ENCODE results near the gene LGI2. TPM values are rescaled to one million over a fixed set of nuclear protein-coding genes. Genes with fewer than 3 reads are reported as not detected.

Gene LGI2
- total RNA-seq, 1 experiment from 2014 or later, result not detected

DNA sequence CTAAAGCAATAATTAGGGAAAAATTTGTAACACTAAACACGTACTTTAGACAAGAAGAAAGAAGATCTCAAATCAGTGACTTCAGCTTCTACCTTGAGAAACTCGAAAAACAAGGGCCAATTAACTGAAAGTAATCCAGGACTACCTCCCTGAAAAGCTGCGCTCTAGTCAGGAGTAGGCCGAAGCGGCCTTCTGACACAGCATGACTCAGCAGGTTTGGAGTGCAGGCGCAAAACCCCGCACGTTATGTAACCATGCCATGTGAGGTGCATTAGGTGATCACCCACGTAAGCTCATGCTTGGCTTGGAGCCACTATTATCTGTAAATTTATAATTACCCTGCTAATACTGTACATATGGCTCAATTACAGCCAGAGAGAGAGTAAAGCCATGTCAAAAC is 65.1 kb downstream of the LGI2 start:
- no peaks in the 10 kb centered on the region for H4K20me1 ChIP-seq (ENCODE audit: insufficient read depth, low read depth, low read length)

DNA sequence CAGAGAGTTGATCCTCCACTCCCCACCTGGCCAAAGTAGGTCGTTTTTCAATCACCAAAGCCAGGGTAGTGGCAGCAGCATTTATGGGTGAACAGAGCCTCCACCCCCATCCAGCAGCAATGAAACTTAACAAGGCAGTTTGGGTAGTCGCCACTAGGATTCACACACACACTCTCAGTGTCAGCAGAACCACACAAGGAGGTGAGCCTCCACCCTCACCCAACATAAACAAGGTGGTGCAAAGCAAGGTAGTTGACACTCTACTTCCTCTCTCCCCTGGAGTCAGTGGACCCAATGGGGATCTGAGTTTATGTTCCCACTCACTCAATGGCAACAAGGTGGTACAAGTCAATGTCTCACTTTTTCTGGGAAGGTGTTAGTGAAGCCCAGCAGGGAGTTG is 67.5 kb downstream of the LGI2 start:
- H2AFZ ChIP-seq (ENCODE audit: low read length), result no peak overlapping the region
- H3K36me3 ChIP-seq (ENCODE audit: insufficient read depth, low read length), result no peaks in the 10 kb centered on the region
- H3K27ac ChIP-seq (ENCODE audit: low read length), result no peak overlapping the region
- no peaks in the 10 kb centered on the region for H3K27me3 ChIP-seq (ENCODE audit: low read length)
- H4K20me1 ChIP-seq (ENCODE audit: insufficient read depth, low read depth, low read length), result no peaks in the 10 kb centered on the region
- H3K9ac ChIP-seq (ENCODE audit: low read length), result no peak overlapping the region
- no peaks in the 10 kb centered on the region for H3K79me2 ChIP-seq (ENCODE audit: low read length)
- DNase-seq, result no peak
- no peak overlapping the region for H3K4me3 ChIP-seq (ENCODE audit: low read length)
- no peaks in the 10 kb centered on the region for H3K9me2 ChIP-seq (replicated peaks; ENCODE audit: insufficient read depth, low read length)
- H3K9me3 ChIP-seq (ENCODE audit: low read length), result peaks cover 10% of the 10 kb centered on the region
- no peak overlapping the region for H3K4me2 ChIP-seq (ENCODE audit: low read depth, low read length, poor library complexity, severe bottlenecking)
- no peaks in the 10 kb centered on the region for H3K4me1 ChIP-seq (ENCODE audit: low read length)

More for the DNA sequence above, 65.1 kb downstream of the LGI2 start:
- Histone ChIP-seq H3K79me2 (ENCODE audit: low read length) (no peaks in the 10 kb centered on the region), H3K4me2 (ENCODE audit: low read depth, low read length, poor library complexity, severe bottlenecking) (no peak overlapping the region), H3K4me3 (ENCODE audit: low read length) (no peak overlapping the region), H3K9me2 (replicated peaks; ENCODE audit: insufficient read depth, low read length) (no peaks in the 10 kb centered on the region), H3K9ac (ENCODE audit: low read length) (no peak overlapping the region), H3K4me1 (ENCODE audit: low read length) (no peaks in the 10 kb centered on the region), H3K9me3 (ENCODE audit: low read length) (peaks cover 10% of the 10 kb centered on the region), H3K36me3 (ENCODE audit: insufficient read depth, low read length) (no peaks in the 10 kb centered on the region), H2AFZ (ENCODE audit: low read length) (no peak overlapping the region), H3K27ac (ENCODE audit: low read length) (no peak overlapping the region), H3K27me3 (ENCODE audit: low read length) (no peaks in the 10 kb centered on the region)
- DNase-seq, result peak; percentile 54

DNA sequence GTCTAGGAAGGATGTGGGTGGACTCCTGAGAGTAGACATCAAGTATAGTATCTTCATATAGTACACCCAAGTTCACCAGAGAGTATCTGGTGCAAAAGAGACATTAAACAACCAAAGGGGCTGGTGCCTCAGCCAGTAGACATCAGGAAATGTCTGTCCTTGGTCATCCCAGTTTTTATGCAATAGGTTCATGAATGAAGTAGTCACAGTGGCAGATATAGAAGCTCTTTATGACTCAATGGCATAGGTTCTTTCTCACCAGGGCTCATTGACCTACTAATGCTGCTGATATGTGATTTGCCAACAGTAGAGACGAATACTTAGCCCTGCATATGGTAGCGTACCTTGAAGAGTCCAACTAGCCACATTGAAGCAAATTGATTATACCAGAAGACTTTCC is 72.9 kb downstream of the LGI2 start:
- no peak overlapping the region for H3K9ac ChIP-seq (ENCODE audit: low read length)
- no peak overlapping the region for H3K27ac ChIP-seq (ENCODE audit: low read length)
- no peak overlapping the region for H3K4me2 ChIP-seq (ENCODE audit: low read depth, low read length, poor library complexity, severe bottlenecking)
- H3K36me3 ChIP-seq (ENCODE audit: insufficient read depth, low read length), result no peaks in the 10 kb centered on the region
- no peaks in the 10 kb centered on the region for H3K4me1 ChIP-seq (ENCODE audit: low read length)
- H3K27me3 ChIP-seq (ENCODE audit: low read length), result no peaks in the 10 kb centered on the region
- H3K4me3 ChIP-seq (ENCODE audit: low read length), result no peak overlapping the region
- DNase-seq, result no peak
- H3K9me2 ChIP-seq (replicated peaks; ENCODE audit: insufficient read depth, low read length), result no peaks in the 10 kb centered on the region
- H4K20me1 ChIP-seq (ENCODE audit: insufficient read depth, low read depth, low read length), result no peaks in the 10 kb centered on the region
- H2AFZ ChIP-seq (ENCODE audit: low read length), result no peak overlapping the region
- H3K79me2 ChIP-seq (ENCODE audit: low read length), result no peaks in the 10 kb centered on the region
- H3K9me3 ChIP-seq (ENCODE audit: low read length), result no peaks in the 10 kb centered on the region; the same call in 1 of the 2 replicates

DNA sequence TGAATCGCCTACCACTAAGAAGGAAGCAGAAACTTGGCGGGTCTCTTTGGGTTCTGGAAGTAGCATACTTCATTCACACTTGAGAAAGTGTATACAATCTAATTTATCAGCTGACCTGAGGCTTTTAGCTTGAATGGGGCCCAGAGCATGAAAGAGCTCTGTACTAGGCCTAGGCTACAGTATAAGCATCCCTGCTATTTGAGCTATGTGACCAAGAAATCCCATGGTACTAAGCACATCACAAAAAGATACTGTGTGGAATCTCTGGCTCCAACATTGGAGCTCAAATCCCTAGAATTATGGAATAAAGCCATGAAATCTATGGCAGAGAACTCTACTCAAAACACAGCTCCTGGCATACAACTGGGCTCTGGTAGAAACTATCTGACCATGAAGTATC is 74.0 kb downstream of the LGI2 start:
- no peaks in the 10 kb centered on the region for H3K4me1 ChIP-seq (ENCODE audit: low read length)
- no peaks in the 10 kb centered on the region for H4K20me1 ChIP-seq (ENCODE audit: insufficient read depth, low read depth, low read length)
- no peaks in the 10 kb centered on the region for H3K79me2 ChIP-seq (ENCODE audit: low read length)
- H3K27ac ChIP-seq (ENCODE audit: low read length), result no peak overlapping the region
- DNase-seq, result no peak
- no peak overlapping the region for H3K4me2 ChIP-seq (ENCODE audit: low read depth, low read length, poor library complexity, severe bottlenecking)
- no peaks in the 10 kb centered on the region for H3K36me3 ChIP-seq (ENCODE audit: insufficient read depth, low read length)
- no peak overlapping the region for H3K4me3 ChIP-seq (ENCODE audit: low read length)
- no peaks in the 10 kb centered on the region for H3K9me2 ChIP-seq (replicated peaks; ENCODE audit: insufficient read depth, low read length)
- H2AFZ ChIP-seq (ENCODE audit: low read length), result no peak overlapping the region
- no peak overlapping the region for H3K9ac ChIP-seq (ENCODE audit: low read length)
- H3K9me3 ChIP-seq (ENCODE audit: low read length), result no peaks in the 10 kb centered on the region; the same call in 1 of the 2 replicates
- no peaks in the 10 kb centered on the region for H3K27me3 ChIP-seq (ENCODE audit: low read length)

DNA sequence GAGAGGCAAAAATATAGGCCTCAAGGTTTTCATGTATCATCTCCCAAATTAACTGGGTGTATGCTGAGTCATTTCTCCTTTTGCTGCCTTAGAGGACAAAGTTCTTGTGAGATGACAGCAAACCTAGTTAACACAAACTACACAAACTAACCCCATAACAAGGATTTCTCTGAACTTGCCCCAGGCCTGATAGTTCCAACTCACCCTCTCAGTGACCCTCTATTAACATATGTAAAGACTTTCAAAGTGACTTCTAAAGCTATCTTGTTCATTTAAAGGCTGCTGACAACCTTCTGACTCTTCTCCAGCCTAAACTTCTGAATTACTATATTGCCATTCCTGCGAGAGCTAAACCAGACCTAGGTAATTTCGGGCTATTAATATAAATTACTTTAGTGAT is 74.7 kb downstream of the LGI2 start:
- H3K4me2 ChIP-seq (ENCODE audit: low read depth, low read length, poor library complexity, severe bottlenecking), result no peak overlapping the region
- no peaks in the 10 kb centered on the region for H3K79me2 ChIP-seq (ENCODE audit: low read length)
- no peaks in the 10 kb centered on the region for H3K9me2 ChIP-seq (replicated peaks; ENCODE audit: insufficient read depth, low read length)
- no peaks in the 10 kb centered on the region for H3K4me1 ChIP-seq (ENCODE audit: low read length)
- H3K36me3 ChIP-seq (ENCODE audit: insufficient read depth, low read length), result no peaks in the 10 kb centered on the region
- H3K27ac ChIP-seq (ENCODE audit: low read length), result no peak overlapping the region
- H3K27me3 ChIP-seq (ENCODE audit: low read length), result no peaks in the 10 kb centered on the region
- DNase-seq, result no peak
- no peak overlapping the region for H3K9ac ChIP-seq (ENCODE audit: low read length)
- no peaks in the 10 kb centered on the region for H4K20me1 ChIP-seq (ENCODE audit: insufficient read depth, low read depth, low read length)
- no peak overlapping the region for H2AFZ ChIP-seq (ENCODE audit: low read length)
- no peak overlapping the region for H3K4me3 ChIP-seq (ENCODE audit: low read length)
- H3K9me3 ChIP-seq (ENCODE audit: low read length), result no peaks in the 10 kb centered on the region; the same call in 1 of the 2 replicates

DNA sequence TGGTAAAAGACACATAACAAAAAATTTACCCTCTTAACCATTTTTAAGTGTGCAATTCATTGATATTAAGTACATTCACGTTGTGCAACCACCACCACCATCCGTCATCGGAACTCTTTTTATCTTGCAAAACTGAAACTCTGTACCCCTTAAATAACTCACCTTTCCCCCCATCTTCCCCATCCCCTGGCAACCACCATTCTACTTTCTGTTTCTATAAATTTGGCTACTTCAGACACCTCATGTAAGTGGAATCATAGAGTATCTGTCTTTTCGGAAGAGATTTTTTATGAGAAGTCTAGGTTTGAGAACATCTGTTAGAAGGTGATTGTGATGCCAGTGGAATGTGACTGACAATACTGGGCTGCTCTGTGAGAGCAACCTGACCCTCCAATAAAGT is 78.1 kb downstream of the LGI2 start:
- Histone ChIP-seq H3K9me3 (ENCODE audit: low read length) (no peaks in the 10 kb centered on the region; the same call in 1 of the 2 replicates), H3K27me3 (ENCODE audit: low read length) (no peaks in the 10 kb centered on the region; the same call in 1 of the 2 replicates), H3K79me2 (ENCODE audit: low read length) (no peaks in the 10 kb centered on the region), H3K9ac (ENCODE audit: low read length) (no peak overlapping the region), H2AFZ (ENCODE audit: low read length) (no peak overlapping the region), H3K27ac (ENCODE audit: low read length) (no peak overlapping the region), H3K4me2 (ENCODE audit: low read depth, low read length, poor library complexity, severe bottlenecking) (no peak overlapping the region), H4K20me1 (ENCODE audit: insufficient read depth, low read depth, low read length) (no peaks in the 10 kb centered on the region), H3K36me3 (ENCODE audit: insufficient read depth, low read length) (no peaks in the 10 kb centered on the region), H3K9me2 (replicated peaks; ENCODE audit: insufficient read depth, low read length) (no peaks in the 10 kb centered on the region), H3K4me3 (ENCODE audit: low read length) (no peak overlapping the region), H3K4me1 (ENCODE audit: low read length) (no peaks in the 10 kb centered on the region)
- DNase-seq, result no peak

DNA sequence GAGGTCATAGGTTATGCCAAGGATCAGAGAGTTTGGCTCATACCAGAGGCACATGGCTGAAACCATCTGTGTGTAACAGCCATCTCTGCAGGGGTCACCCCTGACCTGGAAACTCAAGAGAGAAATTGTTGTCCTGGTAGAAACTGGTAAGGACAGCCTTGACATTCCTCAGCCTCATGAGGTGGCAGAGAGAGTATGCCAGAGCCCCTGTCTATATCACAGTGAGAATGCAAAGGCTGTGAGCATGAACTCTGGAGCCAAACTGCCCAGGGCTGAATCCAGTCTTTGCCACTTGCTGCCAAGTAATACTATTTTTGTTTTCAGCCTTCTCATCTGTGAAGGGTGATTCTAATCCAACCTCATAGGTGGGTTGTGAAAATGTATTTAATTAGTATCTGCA is 80.8 kb downstream of the LGI2 start:
- H3K4me1 ChIP-seq (ENCODE audit: low read length), result no peaks in the 10 kb centered on the region
- H2AFZ ChIP-seq (ENCODE audit: low read length), result no peak overlapping the region
- H4K20me1 ChIP-seq (ENCODE audit: insufficient read depth, low read depth, low read length), result no peaks in the 10 kb centered on the region
- no peak overlapping the region for H3K27ac ChIP-seq (ENCODE audit: low read length)
- H3K9ac ChIP-seq (ENCODE audit: low read length), result no peak overlapping the region
- H3K4me3 ChIP-seq (ENCODE audit: low read length), result no peak overlapping the region
- H3K79me2 ChIP-seq (ENCODE audit: low read length), result no peaks in the 10 kb centered on the region
- H3K27me3 ChIP-seq (ENCODE audit: low read length), result peaks cover 4% of the 10 kb centered on the region; the same call in 1 of the 2 replicates
- H3K4me2 ChIP-seq (ENCODE audit: low read depth, low read length, poor library complexity, severe bottlenecking), result no peak overlapping the region
- H3K9me2 ChIP-seq (replicated peaks; ENCODE audit: insufficient read depth, low read length), result no peaks in the 10 kb centered on the region
- no peaks in the 10 kb centered on the region for H3K36me3 ChIP-seq (ENCODE audit: insufficient read depth, low read length)
- H3K9me3 ChIP-seq (ENCODE audit: low read length), result peaks cover 4% of the 10 kb centered on the region; the same call in 1 of the 2 replicates
- DNase-seq, result peak; percentile 33

Measured in Karpas-422 (cell line).